Activated CD4-positive, alpha-beta memory T cell treated with anti-CD3 and anti-CD28 coated beads for 36 hours (primary cell): Measurements from ENCODE around the gene CDCA4. TPM values are rescaled to one million over a fixed set of nuclear protein-coding genes. Genes with fewer than 3 reads are reported as not detected.
A peak's percentile ranks its signal among the peaks of the same experiment; 100 is the strongest.

Experiments
- CTCF ChIA-PET: fragments of 350-600 bp; sonication (Branson Sonifier 250); formaldehyde crosslinking; loops from one replicate; lab custom pipeline; 2021; ENCODE audit warnings: antibody characterized with exemption, inconsistent platforms; lab: Charles Lee
- POLR2A ChIA-PET: fragments of 350-600 bp; sonication (Branson Sonifier 250); formaldehyde crosslinking; loops from one replicate; lab custom pipeline; 2021; ENCODE audit warnings: antibody characterized with exemption; lab: Charles Lee
- DNase-seq: peaks from one replicate; pipeline ENCODE4 v3.0.0-alpha.2; 2020
- H3K27ac Mint-ChIP-seq: one replicate; pipeline ENCODE4 v1.8.0; 2021; ENCODE audit warnings: mixed read lengths
- H3K27me3 Mint-ChIP-seq: one replicate; pipeline ENCODE4 v1.8.0; 2021; ENCODE audit warnings: mixed read lengths
- H3K36me3 Mint-ChIP-seq: one replicate; pipeline ENCODE4 v1.8.0; 2021; ENCODE audit warnings: mixed read lengths
- H3K4me1 Mint-ChIP-seq: one replicate; pipeline ENCODE4 v1.8.0; 2021; ENCODE audit warnings: low read depth, mixed read lengths
- H3K4me3 Mint-ChIP-seq: one replicate; pipeline ENCODE4 v1.8.0; 2021; ENCODE audit warnings: mild to moderate bottlenecking, mixed read lengths
- H3K9me3 Mint-ChIP-seq: one replicate; pipeline ENCODE4 v1.8.0; 2021; ENCODE audit warnings: mixed read lengths
- intact Hi-C: fragments of 100-400 bp; cut with micrococcal nuclease; formaldehyde crosslinking; loops from one replicate; pipeline ENCODE4 v1.15.1; 2023
- total RNA-seq, 2 experiments: library from RNA; stranded (reverse); gene quantifications; one replicate each; pipeline ENCODE4 v1.2.3, GENCODE V29; 2021

Gene CDCA4
- total RNA-seq, 2 experiments from 2014 or later, result 63.4 to 69.1 TPM

GRCh38 chr14:104983231-104983721, 37.6 kb downstream of the CDCA4 start:
- Mint-ChIP-seq H3K9me3 (no peaks in the 10 kb centered on the region), H3K27me3 (peaks cover 11% of the 10 kb centered on the region), H3K27ac (no peak overlapping the region), H3K36me3 (no peaks in the 10 kb centered on the region), H3K4me1 (peaks cover 11% of the 10 kb centered on the region), H3K4me3 (no peak overlapping the region)
- no peak for DNase-seq
- ChIA-PET CTCF (interaction anchor here (1.3 to 3.1 kb wide), 4 partner anchors 7 to 62 kb away, joined by 4 to 20 read pairs (median 9); partner anchors contain the start of gene CDCA4), POLR2A (interaction anchor here (2.9 kb wide), 1 partner anchor 36 kb away, joined by 18 read pairs; the partner anchor contains the start of gene CDCA4)
- intact Hi-C loops, result no loop called here

- H3K36me3 Mint-ChIP-seq, result no peaks in the 10 kb centered on the region
- H3K27ac Mint-ChIP-seq, result no peak overlapping the region
- H3K4me1 Mint-ChIP-seq, result peaks cover 13% of the 10 kb centered on the region
- DNase-seq, result no peak
- H3K9me3 Mint-ChIP-seq, result no peaks in the 10 kb centered on the region
- intact Hi-C loops, result no loop called here
- ChIA-PET POLR2A (no interaction called here), CTCF (interaction anchor here (2.4 to 3.1 kb wide), 2 partner anchors 63 kb away, joined by 7 to 20 read pairs; no protein-coding TSS in a partner anchor)
- H3K4me3 Mint-ChIP-seq, result no peak overlapping the region
- H3K27me3 Mint-ChIP-seq, result peaks cover 12% of the 10 kb centered on the region
These were observed 38.2 kb downstream of the CDCA4 start for GRCh38 chr14:104982548-104983230.

- Mint-ChIP-seq H3K4me3 (no peak overlapping the region), H3K36me3 (no peaks in the 10 kb centered on the region), H3K27me3 (peaks cover 17% of the 10 kb centered on the region), H3K27ac (no peak overlapping the region), H3K4me1 (peaks cover 14% of the 10 kb centered on the region), H3K9me3 (no peaks in the 10 kb centered on the region)
- POLR2A ChIA-PET, result no interaction called here
- CTCF ChIA-PET, result interaction anchor here (1.2 to 2.4 kb wide), 3 partner anchors 40 to 64 kb away, joined by 4 to 7 read pairs (median 5); partner anchors contain the start of gene CDCA4
- intact Hi-C loops, result no loop called here
- DNase-seq, result no peak
These were observed 39.0 kb downstream of the CDCA4 start for GRCh38 chr14:104981699-104982541.

GRCh38 chr14:104980611-104981531, 40.0 kb downstream of the CDCA4 start:
- DNase-seq, result no peak
- ChIA-PET CTCF (interaction anchor here (1.2 to 2.4 kb wide), 3 partner anchors 41 to 65 kb away, joined by 4 to 7 read pairs (median 5); partner anchors contain the start of gene CDCA4), POLR2A (no interaction called here)
- no peak overlapping the region for H3K27ac Mint-ChIP-seq
- intact Hi-C loops, result no loop called here
- no peaks in the 10 kb centered on the region for H3K36me3 Mint-ChIP-seq
- no peaks in the 10 kb centered on the region for H3K9me3 Mint-ChIP-seq
- peaks cover 13% of the 10 kb centered on the region for H3K4me1 Mint-ChIP-seq
- peaks cover 24% of the 10 kb centered on the region for H3K27me3 Mint-ChIP-seq
- no peak overlapping the region for H3K4me3 Mint-ChIP-seq

- H3K9me3 Mint-ChIP-seq, result no peaks in the 10 kb centered on the region
- H3K27me3 Mint-ChIP-seq, result peaks cover 25% of the 10 kb centered on the region
- CTCF ChIA-PET, result no interaction called here
- no peak overlapping the region for H3K27ac Mint-ChIP-seq
- H3K4me3 Mint-ChIP-seq, result no peak overlapping the region
- no peaks in the 10 kb centered on the region for H3K36me3 Mint-ChIP-seq
- POLR2A ChIA-PET, result no interaction called here
- peaks cover 13% of the 10 kb centered on the region for H3K4me1 Mint-ChIP-seq
- intact Hi-C loops, result loop anchor here (2.0 to 5.0 kb wide), 2 partner anchors 41 to 83 kb away; partner anchors contain the start of gene CDCA4
- no peak for DNase-seq
These were observed 40.9 kb downstream of the CDCA4 start for GRCh38 chr14:104979758-104980610.

GRCh38 chr14:104978746-104979691, 41.9 kb downstream of the CDCA4 start:
- peak overlapping the region; percentile 20 for H3K4me3 Mint-ChIP-seq
- ChIA-PET POLR2A (interaction anchor here (0.5 kb wide), 1 partner anchor 291 kb away, joined by 3 read pairs; no protein-coding TSS in a partner anchor), CTCF (interaction anchor here (1.6 kb wide), 1 partner anchor 66 kb away, joined by 6 read pairs; no protein-coding TSS in a partner anchor)
- intact Hi-C loops, result loop anchor here (2.0 to 5.0 kb wide), 2 partner anchors 42 to 82 kb away; partner anchors contain the start of gene CDCA4
- no peak overlapping the region for H3K27ac Mint-ChIP-seq
- no peaks in the 10 kb centered on the region for H3K36me3 Mint-ChIP-seq
- DNase-seq, result no peak
- peaks cover 25% of the 10 kb centered on the region for H3K27me3 Mint-ChIP-seq
- H3K9me3 Mint-ChIP-seq, result no peaks in the 10 kb centered on the region
- peaks cover 10% of the 10 kb centered on the region for H3K4me1 Mint-ChIP-seq

- Mint-ChIP-seq H3K27ac (no peak within 1 kb of the TSS), H3K4me3 (peak within 1 kb of the TSS; percentile 73), H3K4me1 (peaks cover 10% of the 10 kb centered on the region), H3K27me3 (peaks cover 25% of the 10 kb centered on the region), H3K36me3 (no peaks in the 10 kb centered on the region), H3K9me3 (no peaks in the 10 kb centered on the region)
- intact Hi-C loops, result loop anchor here (2.0 to 5.0 kb wide), 2 partner anchors 43 to 81 kb away; partner anchors contain the start of gene CDCA4
- ChIA-PET POLR2A (no interaction called here), CTCF (interaction anchor here (1.6 to 6.0 kb wide), 2 partner anchors 66 to 67 kb away, joined by 6 to 108 read pairs; no protein-coding TSS in a partner anchor)
- DNase-seq, result peak; percentile 64
These were observed 42.9 kb downstream of the CDCA4 start, which contains the start of gene AHNAK2 for GRCh38 chr14:104977681-104978653. Gene AHNAK2, minus strand, starts transcription at chr14:104978374. Its CDS starts 137 bp downstream, at chr14:104978237.

- Mint-ChIP-seq H3K4me3 (no peak overlapping the region), H3K27me3 (peaks cover 25% of the 10 kb centered on the region), H3K4me1 (peaks cover 10% of the 10 kb centered on the region), H3K36me3 (no peaks in the 10 kb centered on the region), H3K27ac (no peak overlapping the region), H3K9me3 (no peaks in the 10 kb centered on the region)
- ChIA-PET POLR2A (no interaction called here), CTCF (interaction anchor here (1.3 to 6.0 kb wide), 6 partner anchors 7 to 98 kb away, joined by 4 to 108 read pairs (median 10); partner anchors contain the start of gene CLBA1)
- intact Hi-C loops, result loop anchor here (5.0 kb wide), 1 partner anchor 80 kb away; no protein-coding TSS in a partner anchor
- no peak for DNase-seq
These were observed 43.7 kb downstream of the CDCA4 start for GRCh38 chr14:104977008-104977680.
